Immature natural killer cell (primary cell): ENCODE measurements around the gene FBXO27. TPM values are rescaled to one million over a fixed set of nuclear protein-coding genes. Genes with fewer than 3 reads are reported as not detected.
"Not testable (repeated sequence)": the region's sequence is repeated elsewhere in the genome, so short reads cannot be mapped to it uniquely, and the experiment has no call there.

Source experiments
- DNase-seq, 3 donors: peaks; one replicate each; pipeline ENCODE4 v3.0.0; 2022; ENCODE audit warnings: mixed read lengths in 1 of 3
- H3K27ac Mint-ChIP-seq, 6 donors: one replicate each; pipeline ENCODE4 v1.8.0; 2020; ENCODE audit warnings: mixed read lengths in 6 of 6, mild to moderate bottlenecking in 5 of 6, inconsistent platforms in 4 of 6, moderate library complexity in 3 of 6
- H3K27me3 Mint-ChIP-seq, 3 donors: one replicate each; pipeline ENCODE4 v1.8.0; 2020 to 2021; ENCODE audit warnings: low read depth in 3 of 3, mild to moderate bottlenecking in 3 of 3, mixed read lengths in 3 of 3, moderate library complexity in 3 of 3, inconsistent platforms in 1 of 3
- H3K36me3 Mint-ChIP-seq, 3 donors: one replicate each; pipeline ENCODE4 v1.8.0; 2020; ENCODE audit warnings: mixed read lengths in 3 of 3, inconsistent platforms in 2 of 3, mild to moderate bottlenecking in 2 of 3
- H3K4me1 Mint-ChIP-seq, 2 donors: one replicate each; pipeline ENCODE4 v1.8.0; 2020; ENCODE audit warnings: inconsistent platforms in 2 of 2, mild to moderate bottlenecking in 2 of 2, mixed read lengths in 2 of 2, moderate library complexity in 1 of 2
- H3K4me3 Mint-ChIP-seq, 5 donors: one replicate each; pipeline ENCODE4 v1.8.0; 2020; ENCODE audit warnings: mild to moderate bottlenecking in 5 of 5, mixed read lengths in 5 of 5, inconsistent platforms in 3 of 5, moderate library complexity in 3 of 5
- H3K9me3 Mint-ChIP-seq, 6 donors: one replicate each; pipeline ENCODE4 v1.8.0; 2020; ENCODE audit warnings: mild to moderate bottlenecking in 6 of 6, mixed read lengths in 6 of 6, inconsistent platforms in 4 of 6, moderate library complexity in 3 of 6
- polyA plus RNA-seq, 3 donors: library from polyadenylated mRNA; unstranded; fragments of 300-500 nt; fragmentation: Illumina TruSeq; gene quantifications; one replicate each; pipeline ENCODE4 v1.2.3, GENCODE V29; 2021

Gene FBXO27
- polyA plus RNA-seq, 3 donors from 2014 or later, result 0.48 TPM; not detected in 2

DNA sequence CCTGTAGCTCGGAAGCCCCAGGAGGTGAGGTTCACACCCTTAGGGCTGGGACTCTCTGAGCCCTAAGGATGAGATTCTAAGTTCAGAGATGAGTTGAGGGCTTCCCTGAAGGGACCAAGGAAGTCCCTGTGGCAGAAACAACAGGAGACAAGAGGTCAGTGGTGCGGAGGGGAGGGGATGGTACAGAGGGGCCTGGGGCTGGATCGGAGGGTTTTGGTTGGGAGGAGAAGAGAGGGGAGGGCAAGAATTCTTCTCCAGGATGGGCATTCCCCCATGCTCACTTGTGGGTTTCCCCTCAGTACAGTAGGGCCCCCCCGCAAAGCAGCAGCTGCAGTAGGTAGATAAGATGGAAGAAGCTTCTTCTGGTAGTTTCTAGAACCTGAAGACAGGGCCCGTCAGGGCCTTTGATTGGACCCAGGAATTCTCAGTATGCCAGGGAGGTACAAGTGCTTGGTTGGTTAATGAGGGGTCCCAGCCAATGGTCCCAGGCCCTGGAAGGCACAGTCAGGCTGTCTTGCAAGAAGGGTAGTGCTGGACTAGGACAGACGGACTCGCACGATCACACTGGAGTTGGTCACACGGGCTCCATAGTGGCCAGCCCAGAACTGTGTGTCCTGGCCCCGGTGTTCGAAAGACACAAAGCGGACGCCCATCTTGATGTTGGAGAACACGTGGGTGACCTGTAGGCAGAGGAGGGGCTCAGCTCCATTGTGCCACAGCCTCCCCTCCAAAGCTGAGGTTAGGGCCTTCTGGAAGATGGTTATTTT is 7.3 kb downstream of the FBXO27 start:
- Mint-ChIP-seq H3K36me3 (no peaks in the 10 kb centered on the region), H3K27ac (no peak overlapping the region), H3K4me1 (no peaks in the 10 kb centered on the region), H3K9me3 (peaks cover 0 to 2% (median 0%) of the 10 kb centered on the region in 6 donors), H3K27me3 (peaks cover 2 to 9% (median 2%) of the 10 kb centered on the region in 3 donors), H3K4me3 (no peak overlapping the region)
- no peak for DNase-seq

GRCh38 chr19:39021063-39021462 is 11.3 kb downstream of the FBXO27 start:
- Mint-ChIP-seq H3K27ac (no peak overlapping the region), H3K36me3 (no peaks in the 10 kb centered on the region), H3K9me3 (no peaks in the 10 kb centered on the region), H3K27me3 (peaks cover 3 to 7% (median 5%) of the 10 kb centered on the region in 3 donors), H3K4me3 (no peak overlapping the region), H3K4me1 (no peaks in the 10 kb centered on the region)
- no peak for DNase-seq

DNA sequence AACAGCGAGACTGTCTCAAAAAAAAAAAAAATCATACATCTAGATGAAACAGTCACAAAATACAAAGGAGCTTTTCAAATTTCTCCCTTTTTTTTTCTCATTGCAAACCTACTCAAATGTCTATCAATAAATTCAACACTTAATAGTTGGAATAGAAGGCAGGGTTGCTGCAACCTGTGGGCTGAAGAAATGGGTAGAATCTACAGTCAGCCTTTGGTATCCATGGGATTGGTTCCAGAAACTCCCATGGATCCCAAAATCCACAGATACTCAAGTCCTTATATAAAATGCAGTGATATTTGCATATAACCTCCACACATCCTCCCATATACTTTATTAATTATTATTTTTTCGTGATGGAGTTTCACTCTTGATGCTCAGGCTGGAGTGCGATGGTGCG is 14.7 kb downstream of the FBXO27 start:
- H3K27me3 Mint-ChIP-seq, result peaks cover 3 to 10% (median 8%) of the 10 kb centered on the region in 3 donors
- H3K4me1 Mint-ChIP-seq, result no peaks in the 10 kb centered on the region
- H3K36me3 Mint-ChIP-seq, result no peaks in the 10 kb centered on the region
- H3K4me3 Mint-ChIP-seq, result no peak overlapping the region
- H3K27ac Mint-ChIP-seq, result no peak overlapping the region
- no peaks in the 10 kb centered on the region for H3K9me3 Mint-ChIP-seq
- no peak for DNase-seq

GRCh38 chr19:39017026-39017425 is 15.3 kb downstream of the FBXO27 start:
- H3K9me3 Mint-ChIP-seq, result no peaks in the 10 kb centered on the region
- H3K27me3 Mint-ChIP-seq, result peaks cover 3 to 10% (median 8%) of the 10 kb centered on the region in 3 donors
- no peak overlapping the region for H3K27ac Mint-ChIP-seq
- H3K4me1 Mint-ChIP-seq, result no peaks in the 10 kb centered on the region
- H3K4me3 Mint-ChIP-seq, result no peak overlapping the region
- no peak for DNase-seq
- H3K36me3 Mint-ChIP-seq, result no peaks in the 10 kb centered on the region

- Mint-ChIP-seq H3K9me3 (no peaks in the 10 kb centered on the region), H3K27me3 (peaks cover 0 to 6% (median 4%) of the 10 kb centered on the region in 3 donors), H3K4me1 (no peaks in the 10 kb centered on the region), H3K4me3 (no peak overlapping the region), H3K36me3 (no peaks in the 10 kb centered on the region), H3K27ac (no peak overlapping the region)
- no peak for DNase-seq
Observed at GRCh38 chr19:39014037-39014436, 18.3 kb downstream of the FBXO27 start.

- no peaks in the 10 kb centered on the region for H3K36me3 Mint-ChIP-seq
- no peaks in the 10 kb centered on the region for H3K9me3 Mint-ChIP-seq
- no peaks in the 10 kb centered on the region for H3K4me1 Mint-ChIP-seq
- peaks cover 0 to 5% (median 5%) of the 10 kb centered on the region in 3 donors for H3K27me3 Mint-ChIP-seq
- H3K27ac Mint-ChIP-seq, result no peak overlapping the region
- no peak for DNase-seq
- no peak overlapping the region for H3K4me3 Mint-ChIP-seq
Observed at GRCh38 chr19:39009001-39009400, 23.3 kb downstream of the FBXO27 start.

GRCh38 chr19:39008137-39008536 is 24.2 kb downstream of the FBXO27 start:
- Mint-ChIP-seq H3K27me3 (peaks cover 0 to 5% (median 1%) of the 10 kb centered on the region in 3 donors), H3K36me3 (no peaks in the 10 kb centered on the region), H3K9me3 (no peaks in the 10 kb centered on the region), H3K27ac (no peak overlapping the region), H3K4me3 (no peak overlapping the region), H3K4me1 (no peaks in the 10 kb centered on the region)
- DNase-seq, result no peak

GRCh38 chr19:39007096-39007495 is 25.3 kb downstream of the FBXO27 start:
- H3K4me3 Mint-ChIP-seq, result no peak overlapping the region
- no peaks in the 10 kb centered on the region for H3K9me3 Mint-ChIP-seq
- H3K36me3 Mint-ChIP-seq, result no peaks in the 10 kb centered on the region
- no peak for DNase-seq
- no peaks in the 10 kb centered on the region for H3K4me1 Mint-ChIP-seq
- no peak overlapping the region for H3K27ac Mint-ChIP-seq
- peaks cover 0 to 4% (median 1%) of the 10 kb centered on the region in 3 donors for H3K27me3 Mint-ChIP-seq

DNA sequence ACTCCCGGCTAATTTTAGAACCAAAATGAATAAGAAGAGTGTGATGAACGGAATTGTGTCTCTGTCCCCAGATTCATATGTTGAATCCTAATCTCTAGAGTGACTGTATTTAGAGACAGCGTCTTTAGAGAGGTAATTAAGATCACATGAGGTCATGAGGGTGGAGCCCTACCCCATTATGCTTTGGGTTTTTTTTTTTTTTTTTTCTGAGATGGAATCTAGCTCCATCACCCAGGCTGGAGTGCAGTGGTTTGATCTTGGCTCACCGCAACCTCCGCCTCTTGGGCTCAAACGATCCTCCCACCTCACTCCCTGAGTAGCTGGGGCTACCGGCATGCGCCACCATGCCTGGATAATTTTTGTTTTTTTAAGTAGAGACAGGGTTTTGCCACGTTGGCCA is 27.9 kb downstream of the FBXO27 start:
- Mint-ChIP-seq H3K36me3 (no peaks in the 10 kb centered on the region), H3K9me3 (peaks cover 0 to 2% (median 0%) of the 10 kb centered on the region in 6 donors), H3K27me3 (peaks cover 1 to 4% (median 1%) of the 10 kb centered on the region in 3 donors), H3K27ac (peak overlapping the region in 1 of 6 donors; percentile 53), H3K4me1 (no peaks in the 10 kb centered on the region), H3K4me3 (no peak overlapping the region)
- no peak for DNase-seq

DNA sequence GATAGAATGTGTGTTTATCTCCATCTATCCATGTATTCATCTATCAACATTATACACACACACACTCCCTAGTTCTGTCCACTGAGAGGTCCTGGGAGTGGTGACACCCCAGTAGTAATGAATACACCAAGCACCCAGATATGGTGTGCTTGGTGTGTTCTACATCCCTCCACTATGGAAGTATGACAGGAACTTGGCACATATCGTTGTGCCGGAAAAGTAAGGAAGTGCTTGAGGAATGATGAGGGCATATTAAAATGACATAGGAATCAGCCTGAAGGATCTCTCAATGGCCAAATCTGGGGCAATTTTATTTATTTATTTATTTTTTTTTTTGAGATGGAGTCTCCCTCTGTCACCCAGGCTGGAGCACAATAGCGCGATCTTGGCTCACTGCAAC is 28.6 kb downstream of the FBXO27 start:
- no peaks in the 10 kb centered on the region for H3K36me3 Mint-ChIP-seq
- peaks cover 1 to 7% (median 4%) of the 10 kb centered on the region in 3 donors for H3K27me3 Mint-ChIP-seq
- no peaks in the 10 kb centered on the region for H3K4me1 Mint-ChIP-seq
- no peak for DNase-seq
- peaks cover 0 to 2% (median 0%) of the 10 kb centered on the region in 6 donors for H3K9me3 Mint-ChIP-seq
- no peak overlapping the region for H3K4me3 Mint-ChIP-seq
- H3K27ac Mint-ChIP-seq, result no peak overlapping the region

DNA sequence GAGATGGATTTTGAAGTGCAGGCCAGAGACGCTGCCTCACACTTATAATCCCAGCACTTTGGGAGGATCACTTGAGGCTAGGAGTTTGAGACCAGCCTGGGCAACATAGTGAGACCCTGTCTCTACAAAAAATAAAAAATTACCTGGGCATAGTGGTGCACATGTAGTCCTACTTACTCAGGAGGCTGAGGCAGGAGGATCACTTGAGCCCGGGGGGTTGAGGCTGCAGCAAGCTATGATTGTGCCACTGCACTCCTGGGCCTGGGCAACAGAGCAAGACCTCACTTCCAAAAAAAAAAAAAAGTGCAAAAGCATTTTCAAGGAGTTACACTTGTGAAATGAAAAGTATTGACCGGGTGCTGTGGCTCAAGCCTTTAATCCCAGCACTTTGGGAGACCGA is 29.2 kb downstream of the FBXO27 start:
- H3K27ac Mint-ChIP-seq, result no peak overlapping the region
- peaks cover 0 to 2% (median 0%) of the 10 kb centered on the region in 6 donors for H3K9me3 Mint-ChIP-seq
- H3K4me3 Mint-ChIP-seq, result no peak overlapping the region
- H3K27me3 Mint-ChIP-seq, result peaks cover 1 to 7% (median 4%) of the 10 kb centered on the region in 3 donors
- DNase-seq, result no peak
- H3K4me1 Mint-ChIP-seq, result no peaks in the 10 kb centered on the region
- H3K36me3 Mint-ChIP-seq, result no peaks in the 10 kb centered on the region

- no peak for DNase-seq
- Mint-ChIP-seq H3K27me3 (peaks cover 0 to 7% (median 1%) of the 10 kb centered on the region in 3 donors), H3K27ac (no peak overlapping the region), H3K4me1 (no peaks in the 10 kb centered on the region), H3K36me3 (no peaks in the 10 kb centered on the region), H3K4me3 (no peak overlapping the region), H3K9me3 (peaks cover 0 to 2% (median 0%) of the 10 kb centered on the region in 6 donors)
Observed at GRCh38 chr19:39001041-39001440, 31.3 kb downstream of the FBXO27 start.

DNA sequence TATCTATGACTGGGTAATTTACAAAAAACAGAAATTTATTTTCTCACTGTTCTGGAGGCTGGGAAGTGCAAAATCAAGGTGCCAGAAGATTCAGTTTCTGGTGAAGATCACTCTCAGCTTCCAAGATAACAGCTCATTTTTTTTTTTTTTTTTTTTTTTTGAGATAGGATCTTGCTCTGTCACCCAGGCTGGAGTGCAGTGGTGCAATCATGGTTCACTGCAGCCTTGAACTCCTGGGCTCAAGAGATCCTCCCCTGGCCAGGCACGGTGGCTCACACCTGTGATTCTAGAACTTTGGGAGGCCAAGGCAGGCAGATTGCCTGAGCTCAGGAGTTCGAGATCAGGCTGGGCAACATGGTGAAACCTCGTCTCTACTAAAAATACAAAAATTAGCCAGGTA is 34.8 kb downstream of the FBXO27 start:
- H3K9me3 Mint-ChIP-seq, H3K4me3 Mint-ChIP-seq, H3K27ac Mint-ChIP-seq: not testable (repeated sequence)

DNA sequence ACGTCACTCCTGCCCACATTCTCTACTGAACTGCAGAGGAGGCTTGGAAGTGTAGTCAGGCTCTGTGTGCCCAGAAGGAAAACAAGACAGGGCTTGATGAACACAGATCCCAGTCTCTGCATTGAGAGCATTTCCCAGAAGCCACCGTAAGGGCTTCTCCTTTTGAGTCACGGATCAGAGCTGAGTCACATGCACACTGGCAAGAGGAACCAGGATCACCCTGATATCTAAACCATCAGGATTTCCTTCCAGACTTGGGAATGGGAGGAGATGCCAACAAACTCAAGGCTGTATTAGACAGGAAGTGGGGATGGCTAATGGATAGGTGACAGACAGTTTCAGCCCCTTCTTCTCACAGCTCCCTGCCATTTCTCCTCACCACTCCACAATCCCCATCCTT is 39.1 kb downstream of the FBXO27 start:
- Mint-ChIP-seq H3K36me3 (peaks cover 0 to 3% (median 0%) of the 10 kb centered on the region in 3 donors), H3K4me1 (no peaks in the 10 kb centered on the region), H3K27ac (no peak overlapping the region), H3K9me3 (peaks cover 0 to 3% (median 0%) of the 10 kb centered on the region in 6 donors), H3K4me3 (no peak overlapping the region), H3K27me3 (peaks cover 0 to 23% (median 14%) of the 10 kb centered on the region in 3 donors)
- no peak for DNase-seq

More for the DNA sequence above, 34.8 kb downstream of the FBXO27 start:
- H3K4me1 Mint-ChIP-seq, H3K36me3 Mint-ChIP-seq, DNase-seq: not testable (repeated sequence)
- H3K27me3 Mint-ChIP-seq, result peaks cover 7 to 12% (median 7%) of the 10 kb centered on the region in 3 donors
